ENCODE data around the gene CNNM3. TPM values are rescaled to one million over a fixed set of nuclear protein-coding genes. Genes with fewer than 3 reads are reported as not detected.
A peak's percentile ranks its signal among the peaks of the same experiment; 100 is the strongest.

The CNNM3 gene
- total and polyA plus RNA-seq, 12 donors = 4.0 to 18.3 (median 13.1) TPM

GRCh38 chr2:96809951-96810782 is 5.9 kb upstream of the CNNM3 start:
- no peak for ATAC-seq
- no peak for DNase-seq
- peak overlapping the region in 6 of 10 donors; percentile 47 to 76 (median 74) for H3K27ac ChIP-seq
- H3K9me3 ChIP-seq = no peaks in the 10 kb centered on the region
- 68 to 74% methylated on average over 12 of the region's 12 CpGs for WGBS, 2 donors
- peaks cover 0 to 40% (median 0%) of the 10 kb centered on the region in 9 donors for H3K36me3 ChIP-seq
- H3K27me3 ChIP-seq = no peaks in the 10 kb centered on the region
- H3K4me1 ChIP-seq = peaks cover 3 to 55% (median 37%) of the 10 kb centered on the region in 9 donors
- H3K4me3 ChIP-seq = no peak overlapping the region
- TF ChIP-seq CTCF (IDR thresholded peaks at IDR 0.05) = no peak
- intact Hi-C loops (cut with DNase I) = loop anchor here in 1 of 10 donors (10.0 kb wide), 1 partner anchor 175 kb away; the partner anchor contains the start of gene KANSL3

GRCh38 chr2:96810783-96811192 is 5.3 kb upstream of the CNNM3 start:
- intact Hi-C loops (cut with DNase I) = loop anchor here in 1 of 10 donors (10.0 kb wide), 1 partner anchor 176 kb away; the partner anchor contains the start of gene KANSL3
- Histone ChIP-seq H3K36me3 (peaks cover 0 to 40% (median 0%) of the 10 kb centered on the region in 9 donors), H3K4me1 (peaks cover 6 to 58% (median 37%) of the 10 kb centered on the region in 9 donors), H3K27me3 (no peaks in the 10 kb centered on the region), H3K27ac (peak overlapping the region in 8 of 10 donors; percentile 1 to 76 (median 62)), H3K9me3 (no peaks in the 10 kb centered on the region), H3K4me3 (no peak overlapping the region)
- ATAC-seq = no peak
- no peak for DNase-seq
- 70 to 82% methylated on average over 5 of the region's 5 CpGs for WGBS, 2 donors
- TF ChIP-seq CTCF (IDR thresholded peaks at IDR 0.05) = no peak

GRCh38 chr2:96811917-96812316 is 4.2 kb upstream of the CNNM3 start:
- H3K4me3 ChIP-seq = no peak overlapping the region
- intact Hi-C loops (cut with DNase I) = loop anchor here in 1 of 10 donors (10.0 kb wide), 1 partner anchor 177 kb away; the partner anchor contains the start of gene KANSL3
- H3K36me3 ChIP-seq = peaks cover 0 to 34% (median 0%) of the 10 kb centered on the region in 9 donors
- H3K4me1 ChIP-seq = peaks cover 6 to 58% (median 37%) of the 10 kb centered on the region in 9 donors
- H3K9me3 ChIP-seq = no peaks in the 10 kb centered on the region
- ATAC-seq (peak; percentile 9 to 68 (median 54)), DNase-seq (peak; percentile 69 to 88)
- H3K27ac ChIP-seq = peak overlapping the region in 8 of 10 donors; percentile 14 to 76 (median 66)
- TF ChIP-seq CTCF (IDR thresholded peaks at IDR 0.05) = no peak
- H3K27me3 ChIP-seq = no peaks in the 10 kb centered on the region
- 17 to 27% methylated on average over 3 of the region's 3 CpGs for WGBS, 2 donors

- H3K4me3 ChIP-seq = no peak overlapping the region
- no peak for TF ChIP-seq CTCF (IDR thresholded peaks at IDR 0.05)
- H3K4me1 ChIP-seq = peaks cover 18 to 71% (median 53%) of the 10 kb centered on the region in 9 donors
- peak overlapping the region in 1 of 10 donors; percentile 2 for H3K27ac ChIP-seq
- WGBS, 2 donors = 88 to 91% methylated on average over 4 of the region's 4 CpGs
- peaks cover 0 to 32% (median 0%) of the 10 kb centered on the region in 9 donors for H3K36me3 ChIP-seq
- H3K27me3 ChIP-seq = no peaks in the 10 kb centered on the region
- DNase-seq = no peak
- H3K9me3 ChIP-seq = no peaks in the 10 kb centered on the region
- ATAC-seq = no peak
- intact Hi-C loops (cut with DNase I) = loop anchor here in 1 of 10 donors (10.0 kb wide), 1 partner anchor 179 kb away; the partner anchor contains the start of gene KANSL3
These were observed 2.4 kb upstream of the CNNM3 start for GRCh38 chr2:96813656-96814055.
